H1 (cell line): ENCODE measurements around the gene CHST4. TPM values are rescaled to one million over a fixed set of nuclear protein-coding genes. Genes with fewer than 3 reads are reported as not detected.

Source experiments
- CTCF ChIA-PET: fragments of 300-600 bp; sonication (Branson Sonifier 250); formaldehyde crosslinking; loops from one replicate; lab custom pipeline; 2021; ENCODE audit not compliant: partially characterized antibody; lab: Charles Lee
- POLR2A ChIA-PET: fragments of 300-600 bp; sonication (Branson Sonifier 250); formaldehyde crosslinking; loops from one replicate; lab custom pipeline; 2021; ENCODE audit warnings: inconsistent platforms; ENCODE audit not compliant: partially characterized antibody; lab: Charles Lee
- DNase-seq, 2 experiments: peaks; one replicate each; pipeline versions ENCODE4 v3.0.0 to v3.0.0-alpha.2; 2010 to 2022; ENCODE audit warnings: low spot score in 2 of 2, low read depth in 1 of 2, mixed read lengths in 1 of 2
- FAIRE-seq: peaks from 2 replicates; lab custom pipeline; 2011; peaks lifted over from hg19 to GRCh38; lab: Jason Lieb, UNC
- H2AFZ ChIP-seq: 2 replicates; pipeline ENCODE4 v1.8.1; 2012; ENCODE audit warnings: low read length, inconsistent platforms
- H2AK5ac ChIP-seq: 2 replicates; pipeline ENCODE4 v1.6.1; 2013; ENCODE audit warnings: low read depth, low read length
- H2BK120ac ChIP-seq: replicated peaks from 2 replicates; pipeline ENCODE3; 2013; ENCODE audit warnings: low read depth, low read length, inconsistent platforms
- H2BK12ac ChIP-seq: 2 replicates; pipeline ENCODE4 v1.6.1; 2013; ENCODE audit warnings: low read depth, low read length
- H2BK15ac ChIP-seq: 2 replicates; pipeline ENCODE4 v1.6.1; 2013; ENCODE audit warnings: low read length
- H2BK20ac ChIP-seq: 2 replicates; pipeline ENCODE4 v1.6.1; 2013; ENCODE audit warnings: low read length
- H2BK5ac ChIP-seq: 2 replicates; pipeline ENCODE4 v1.6.1; 2013; ENCODE audit warnings: low read depth, low read length
- H3K14ac ChIP-seq: 2 replicates; pipeline ENCODE4 v1.6.1; 2013; ENCODE audit warnings: inconsistent platforms; ENCODE audit not compliant: insufficient read length
- H3K18ac ChIP-seq: 2 replicates; pipeline ENCODE4 v1.6.1; 2013; ENCODE audit warnings: low read length; ENCODE audit errors: extremely low read depth
- H3K23ac ChIP-seq: 2 replicates; pipeline ENCODE4 v1.6.1; 2013; ENCODE audit warnings: inconsistent platforms; ENCODE audit not compliant: insufficient read length
- H3K23me2 ChIP-seq: 2 replicates; pipeline ENCODE4 v1.6.1; 2013; ENCODE audit warnings: low read depth, low read length
- H3K27ac ChIP-seq: 2 replicates; pipeline ENCODE4 v1.6.1; 2011; ENCODE audit warnings: low read depth, low read length, inconsistent platforms
- H3K27me3 ChIP-seq, 4 experiments: replicated peaks in 1 of 4; 1 replicate in 1 of 4; 2 replicates in 3 of 4; pipeline versions ENCODE4 v1.6.1 to v1.8.1; 2011 to 2013; ENCODE audit warnings: low read length in 3 of 4, mild to moderate bottlenecking in 3 of 4, inconsistent platforms in 2 of 4, mixed read lengths in 2 of 4, moderate library complexity in 1 of 4; ENCODE audit not compliant: control insufficient read depth in 3 of 4, insufficient read depth in 3 of 4; ENCODE audit errors: extremely low read depth in 1 of 4
- H3K36me3 ChIP-seq, 4 experiments: 2 replicates each; pipeline versions ENCODE4 v1.6.1 to v1.8.1; 2011 to 2013; ENCODE audit warnings: mild to moderate bottlenecking in 4 of 4, low read length in 3 of 4, moderate library complexity in 2 of 4, control low read depth in 1 of 4, inconsistent platforms in 1 of 4; ENCODE audit not compliant: insufficient read depth in 4 of 4, control insufficient read depth in 2 of 4
- H3K4ac ChIP-seq: replicated peaks from 2 replicates; pipeline ENCODE3; 2013; ENCODE audit warnings: low read length, low read depth, mixed read lengths, inconsistent platforms; ENCODE audit not compliant: insufficient read length
- H3K4me1 ChIP-seq, 4 experiments: replicated peaks in 1 of 4; 1 replicate in 1 of 4; 2 replicates in 3 of 4; pipeline versions ENCODE4 v1.6.1 to v1.8.1; 2011 to 2013; ENCODE audit warnings: low read length in 3 of 4, inconsistent platforms in 2 of 4, mixed read lengths in 1 of 4; ENCODE audit not compliant: insufficient read depth in 4 of 4, control insufficient read depth in 3 of 4
- H3K4me2 ChIP-seq, 2 experiments: 2 replicates each; pipeline versions ENCODE4 v1.6.1 to v1.8.1; 2011 to 2013; ENCODE audit warnings: low read depth in 2 of 2, low read length in 2 of 2, control low read depth in 1 of 2, inconsistent platforms in 1 of 2, mild to moderate bottlenecking in 1 of 2; ENCODE audit not compliant: insufficient read depth in 1 of 2
- H3K4me3 ChIP-seq, 4 experiments: fragments of 200-600, 300-600 bp in 1 of 4; sonication (generic), shearing (Covaris generic), sonication (Bioruptor Twin) in 1 of 4; 2 replicates each; pipeline versions ENCODE4 v1.5.1 to v1.8.1; 2011 to 2016; ENCODE audit warnings: low read length in 4 of 4, low read depth in 3 of 4, control low read depth in 2 of 4, inconsistent platforms in 2 of 4, mild to moderate bottlenecking in 2 of 4, mixed read lengths in 1 of 4, moderate library complexity in 1 of 4; ENCODE audit not compliant: insufficient read depth in 2 of 4; ENCODE audit errors: extremely low read depth in 1 of 4
- H3K56ac ChIP-seq: replicated peaks from 2 replicates; pipeline ENCODE3; 2013; ENCODE audit warnings: low read depth, mild to moderate bottlenecking, mixed read lengths, low read length, inconsistent platforms; ENCODE audit not compliant: insufficient read length
- H3K79me1 ChIP-seq: 2 replicates; pipeline ENCODE4 v1.6.1; 2013; ENCODE audit warnings: low read depth, low read length, control low read depth
- H3K79me2 ChIP-seq, 2 experiments: 2 replicates each; pipeline versions ENCODE4 v1.6.1 to v1.8.1; 2012 to 2013; ENCODE audit warnings: low read length in 2 of 2, mild to moderate bottlenecking in 2 of 2, inconsistent platforms in 1 of 2; ENCODE audit not compliant: insufficient read depth in 2 of 2, control insufficient read depth in 1 of 2
- H3K9ac ChIP-seq, 4 experiments: replicated peaks in 1 of 4; 1 replicate in 1 of 4; 2 replicates in 3 of 4; pipeline versions ENCODE4 v1.6.1 to v1.8.1; 2011 to 2013; ENCODE audit warnings: low read depth in 3 of 4, low read length in 3 of 4, control low read depth in 2 of 4, mild to moderate bottlenecking in 2 of 4, moderate library complexity in 2 of 4, inconsistent platforms in 1 of 4; ENCODE audit errors: extremely low read depth in 1 of 4
- H3K9me3 ChIP-seq, 2 experiments: 2 replicates each; pipeline versions ENCODE4 v1.6.1 to v1.8.1; 2012 to 2013; ENCODE audit warnings: mild to moderate bottlenecking in 2 of 2, moderate library complexity in 2 of 2, control low read depth in 1 of 2, inconsistent platforms in 1 of 2, low read depth in 1 of 2, low read length in 1 of 2, mixed read lengths in 1 of 2; ENCODE audit not compliant: insufficient read depth in 2 of 2
- H4K20me1 ChIP-seq, 2 experiments: replicated peaks in 1 of 2; 2 replicates each; pipeline versions ENCODE3 to v1.8.1; 2011 to 2013; ENCODE audit warnings: inconsistent platforms in 2 of 2, low read length in 2 of 2, mild to moderate bottlenecking in 1 of 2; ENCODE audit not compliant: insufficient read depth in 2 of 2, control insufficient read depth in 1 of 2
- H4K5ac ChIP-seq: 2 replicates; pipeline ENCODE4 v1.6.1; 2013; ENCODE audit warnings: low read length, low read depth, mixed read lengths, inconsistent platforms; ENCODE audit not compliant: insufficient read length
- H4K8ac ChIP-seq: 2 replicates; pipeline ENCODE4 v1.8.0; 2013; ENCODE audit warnings: mild to moderate bottlenecking, moderate library complexity, low read length, inconsistent platforms; ENCODE audit not compliant: insufficient read depth; ENCODE audit errors: extremely low read depth
- H4K91ac ChIP-seq: replicated peaks from 2 replicates; pipeline ENCODE3; 2013; ENCODE audit warnings: low read length, mixed read lengths, inconsistent platforms; ENCODE audit not compliant: insufficient read length
- ASH2L ChIP-seq: fragments of 200-600, 300-600 bp; sonication (generic); IDR thresholded peaks from one replicate; pipeline ENCODE4 v1.7.1; 2017; ENCODE audit warnings: low read length
- SRF ChIP-seq: IDR thresholded peaks from 2 replicates; pipeline ENCODE4 v1.6.1; 2011; ENCODE audit warnings: mild to moderate bottlenecking, low read depth, low read length, moderate library complexity
- USF2 ChIP-seq: IDR thresholded peaks from 2 replicates; pipeline ENCODE4 v1.6.1; 2011; ENCODE audit warnings: low read length, improper control_type of control experiment
- WGBS, 2 experiments: shearing (Covaris generic) in 1 of 2; methylation state at CpG; one replicate each; pipeline versions ENCODE4 v1.1.6 to v1.1.7; 2013 to 2015; ENCODE audit warnings: low lambda C conversion rate in 2 of 2, mixed read lengths in 2 of 2, inconsistent platforms in 1 of 2, low coverage in 1 of 2, missing lambda C conversion rate in 1 of 2; ENCODE audit not compliant: insufficient replicate concordance in 2 of 2, insufficient coverage in 1 of 2, insufficient read length in 1 of 2; ENCODE audit errors: extremely low coverage in 1 of 2, missing lambda C conversion rate in 1 of 2; 5-methylcytosine and 5-hydroxymethylcytosine counted together
- polyA plus RNA-seq, 7 experiments: library from polyadenylated mRNA; depleted of rRNA in 3 of 7; stranded (reverse) in 5 of 7; unstranded in 2 of 7; fragments of >200 nt in 5 of 7; fragments of 200-250 nt in 2 of 7; gene quantifications; 1 replicate in 5 of 7; 2 replicates in 1 of 7; 4 replicates in 1 of 7; pipeline versions ENCODE4 v1.2.1 to v1.2.3, GENCODE V29; 2011 to 2013; ENCODE audit warnings: missing spikeins in 2 of 7, mixed read lengths in 2 of 7
- total RNA-seq: library from RNA; stranded (reverse); fragmentation: NEBNext Ultra II Directional; extraction: Animal tissue kit (Norgen Biotek cat#: 25700); gene quantifications from 2 replicates; pipeline ENCODE4 v1.2.1, GENCODE V29; 2021

CHST4 gene
- total and polyA plus RNA-seq, 2 of the 8 experiments (the other 6 are each of a cell fraction or from before 2014, with no cell fraction given) = 12.1 to 14.6 TPM

GRCh38 chr16:71576971-71577370 lies 50.7 kb downstream of the CHST4 start, which contains the start of gene TAT:
Gene TAT, minus strand, starts transcription at chr16:71577092. Its CDS starts 677 bp downstream, at chr16:71576415.
- H3K9me3 ChIP-seq = no peaks in the 10 kb centered on the region
- H3K27me3 ChIP-seq = no peaks in the 10 kb centered on the region
- no peak within 1 kb of the TSS for H2BK5ac ChIP-seq
- H4K91ac ChIP-seq = no peak within 1 kb of the TSS
- ChIA-PET CTCF (interaction anchor here (0.8 to 15.5 kb wide), 3 partner anchors 14 to 33 kb away, joined by 3 to 89 read pairs (median 3); no protein-coding TSS in a partner anchor), POLR2A (no interaction called here)
- no peak within 1 kb of the TSS for H2AK5ac ChIP-seq
- H3K4me2 ChIP-seq = no peak within 1 kb of the TSS
- no peaks in the 10 kb centered on the region for H3K79me1 ChIP-seq
- TF ChIP-seq ASH2L (no peak), SRF (peak; percentile 66), USF2 (no peak)
- no peak for DNase-seq
- no peaks in the 10 kb centered on the region for H3K4me1 ChIP-seq
- no peaks in the 10 kb centered on the region for H3K23me2 ChIP-seq
- H3K23ac ChIP-seq = no peak within 1 kb of the TSS
- H2BK120ac ChIP-seq = no peak within 1 kb of the TSS
- H3K18ac ChIP-seq = no peak within 1 kb of the TSS
- no peak within 1 kb of the TSS for H2BK15ac ChIP-seq
- H3K79me2 ChIP-seq = no peaks in the 10 kb centered on the region
- no peak for FAIRE-seq
- no peak within 1 kb of the TSS for H3K56ac ChIP-seq
- H2BK12ac ChIP-seq = no peak within 1 kb of the TSS
- no peak within 1 kb of the TSS for H4K8ac ChIP-seq
- no peak within 1 kb of the TSS for H3K9ac ChIP-seq
- H3K27ac ChIP-seq = no peak within 1 kb of the TSS
- no peaks in the 10 kb centered on the region for H3K36me3 ChIP-seq
- H4K20me1 ChIP-seq = no peaks in the 10 kb centered on the region
- H3K4ac ChIP-seq = no peak within 1 kb of the TSS
- H4K5ac ChIP-seq = no peak within 1 kb of the TSS
- 38% methylated on average over 3 of the region's 3 CpGs; no CpG with 5 or more reads in 1 of the 2 experiments for WGBS, 2 experiments
- H2AFZ ChIP-seq = no peak within 1 kb of the TSS; the same call in 1 of the 2 replicates
- no peak within 1 kb of the TSS for H3K14ac ChIP-seq
- H2BK20ac ChIP-seq = no peak within 1 kb of the TSS
- H3K4me3 ChIP-seq = no peak within 1 kb of the TSS
